Measurements from ENCODE around the gene SIRT6.
"Not testable (repeated sequence)": the region's sequence is repeated elsewhere in the genome, so short reads cannot be mapped to it uniquely, and the experiment has no call there.

SIRT6 gene

GRCh38 chr19:4129050-4129449 is 53.3 kb downstream of the SIRT6 start:
- DNase-seq, result not testable (repeated sequence)

GRCh38 chr19:4127322-4127721 is 55.0 kb downstream of the SIRT6 start:
- DNase-seq, result not testable (repeated sequence)

- DNase-seq, result no peak
Observed at GRCh38 chr19:4124638-4125037, 57.7 kb downstream of the SIRT6 start.

Data from NCI-H2029 treated with DMSO at 0.1 percent for 48 hours (cell line).